ENCODE data around the gene ETS1.
A peak's percentile ranks its signal among the peaks of the same experiment; 100 is the strongest.

ETS1 gene

DNA sequence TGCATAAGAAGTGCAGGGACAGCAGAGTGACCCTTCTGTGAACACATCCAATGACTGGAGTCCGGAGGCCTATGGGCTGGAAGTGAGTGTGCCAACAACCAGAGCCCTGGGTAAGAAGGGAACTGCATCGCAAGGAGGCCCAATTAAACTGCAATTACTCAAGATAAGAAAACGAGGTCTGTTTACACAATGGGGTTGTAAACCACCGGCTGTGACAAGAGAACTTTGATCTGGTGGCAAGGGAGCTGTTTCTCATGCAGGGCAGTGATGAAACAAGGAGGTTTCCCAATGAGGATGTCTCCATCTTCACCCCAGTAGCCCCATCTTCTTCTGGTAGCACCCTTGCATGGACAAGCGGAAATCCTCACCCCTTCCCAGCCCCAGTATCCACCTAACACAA is 21.5 kb downstream of the ETS1 start:
- no peak for ATAC-seq

GRCh38 chr11:128564642-128565245 is 22.6 kb downstream of the ETS1 start:
- no peak for ATAC-seq

- no peak for ATAC-seq
These were observed 23.3 kb downstream of the ETS1 start for GRCh38 chr11:128563942-128564641.

- ATAC-seq: no peak
These were observed 24.1 kb downstream of the ETS1 start for GRCh38 chr11:128563308-128563707.

- peak; percentile 68 to 75 for ATAC-seq
These were observed 27.8 kb downstream of the ETS1 start for GRCh38 chr11:128559496-128560103.

DNA sequence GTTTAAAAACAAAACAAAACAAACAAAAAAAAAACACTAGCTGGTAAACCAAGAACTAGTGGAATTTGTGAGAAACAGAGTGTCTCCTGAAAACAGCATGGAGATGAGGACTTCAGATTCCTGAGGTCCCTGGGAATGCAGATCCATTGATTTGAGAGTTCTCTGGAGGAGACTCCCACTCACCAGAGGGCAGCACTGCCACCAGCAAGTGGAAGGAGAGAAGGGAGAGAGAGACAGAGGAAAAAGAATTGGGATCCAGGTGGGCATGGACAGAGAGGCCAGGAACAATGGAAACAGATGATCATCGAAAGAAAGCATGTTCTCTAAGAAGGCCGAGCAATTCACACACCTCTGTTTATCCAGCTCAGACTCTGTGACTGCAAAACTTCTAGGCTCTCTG is 31.8 kb downstream of the ETS1 start:
- no peak for ATAC-seq

DNA sequence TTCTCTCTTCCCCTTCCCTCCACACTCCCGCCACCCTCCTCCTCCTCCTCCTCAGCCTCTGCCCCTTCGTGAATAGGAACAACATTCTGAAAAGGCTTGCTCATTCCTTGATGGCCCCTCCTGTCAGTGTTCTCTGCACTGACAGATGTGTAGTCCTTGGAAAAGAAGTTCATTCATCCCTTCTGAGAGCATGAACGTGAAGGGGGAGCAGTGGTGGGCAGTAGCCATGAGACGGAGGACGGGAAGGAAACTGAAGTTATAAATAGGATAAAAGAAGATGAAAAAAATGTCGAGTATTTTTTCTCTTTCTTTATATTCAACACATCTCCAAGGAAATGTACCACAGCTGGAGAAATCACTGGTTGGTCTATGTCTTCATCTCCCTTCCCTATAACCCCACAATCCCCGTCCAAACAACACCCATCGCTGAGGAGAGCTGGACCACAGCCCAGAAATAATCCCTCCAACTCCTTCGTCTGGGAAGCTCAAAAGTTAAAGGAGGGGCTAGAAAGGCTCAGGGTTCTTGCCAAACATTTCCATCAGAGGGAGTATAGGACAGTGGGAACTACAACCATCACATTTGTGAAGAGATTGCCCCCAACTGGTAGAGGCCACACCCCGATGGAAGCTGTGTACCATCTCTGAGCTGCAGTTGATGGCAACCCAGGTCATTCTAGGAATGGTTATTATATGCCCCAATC is 33.5 kb downstream of the ETS1 start:
- ATAC-seq: no peak

DNA sequence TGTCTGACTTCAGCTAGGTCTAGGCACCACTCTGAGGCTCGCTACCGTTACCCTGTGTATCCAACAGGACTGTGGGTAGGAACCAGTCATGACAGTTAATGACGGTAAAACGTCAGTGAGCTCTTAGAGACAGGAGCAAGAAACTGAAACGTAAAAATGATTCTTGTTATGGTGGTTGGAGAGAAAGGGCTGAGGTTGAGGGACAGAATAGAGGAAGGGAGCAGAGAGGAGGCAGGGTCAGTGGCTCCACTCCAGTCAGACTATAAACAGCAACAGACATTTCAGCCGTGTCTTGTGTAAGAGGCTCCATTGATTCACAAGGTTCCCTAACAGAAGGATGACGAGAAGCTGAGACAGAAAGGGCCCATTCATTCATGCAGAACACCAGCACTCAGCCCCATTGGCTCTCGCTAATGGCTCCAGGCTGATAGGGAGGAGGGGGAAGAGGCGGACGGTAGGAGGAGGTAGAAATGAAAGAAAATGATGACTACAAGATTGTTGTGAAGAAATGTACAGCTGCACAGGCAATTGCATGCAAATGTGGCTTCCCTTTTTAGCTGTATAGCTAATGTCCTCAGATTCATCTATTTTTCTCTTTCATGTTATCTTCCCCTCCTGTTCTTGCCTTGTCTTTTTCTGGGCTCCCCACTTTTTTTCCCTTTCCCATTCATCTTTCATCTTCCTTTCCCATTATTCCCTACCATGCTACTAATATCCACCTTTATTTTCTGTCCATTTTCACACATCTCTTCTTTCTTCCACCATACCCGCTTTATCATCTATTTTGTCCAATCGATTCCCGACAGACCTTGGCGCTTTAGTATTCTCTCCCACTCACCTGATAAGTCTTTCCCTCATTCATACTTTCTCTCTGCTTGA is 34.3 kb downstream of the ETS1 start:
- ATAC-seq: peak; percentile 47 to 57

GRCh38 chr11:128551611-128552335 is 35.6 kb downstream of the ETS1 start:
- ATAC-seq: peak; percentile 87 to 89

- peak; percentile 7 to 14 for ATAC-seq
These were observed 36.3 kb downstream of the ETS1 start for GRCh38 chr11:128551058-128551457.

GRCh38 chr11:128550261-128550821 is 37.0 kb downstream of the ETS1 start:
- no peak for ATAC-seq

- ATAC-seq: no peak
These were observed 38.0 kb downstream of the ETS1 start for GRCh38 chr11:128549256-128549944.

GRCh38 chr11:128548649-128549255 is 38.6 kb downstream of the ETS1 start:
- ATAC-seq: no peak

- no peak for ATAC-seq
These were observed 39.3 kb downstream of the ETS1 start for GRCh38 chr11:128547946-128548648.

- no peak for ATAC-seq
These were observed 40.4 kb downstream of the ETS1 start for GRCh38 chr11:128546916-128547315.

GRCh38 chr11:128544471-128545051 is 42.8 kb downstream of the ETS1 start:
- peak; percentile 61 to 71 for ATAC-seq

- ATAC-seq: no peak
These were observed 46.9 kb downstream of the ETS1 start for GRCh38 chr11:128540469-128540868.

GRCh38 chr11:128536506-128536905 is 50.9 kb downstream of the ETS1 start:
- ATAC-seq: no peak

All from activated CD4-positive, CD25-positive, alpha-beta regulatory T cell treated with anti-CD3 and anti-CD28 coated beads, Interleukin-2, amount 50 U/mL, for 24 hours (primary cell).